GM23338 (cell line): ENCODE results near the gene CENPE. TPM values are rescaled to one million over a fixed set of nuclear protein-coding genes. Genes with fewer than 3 reads are reported as not detected.

Experiments used
- ATAC-seq: fragments of 200-7000 bp; cut with Tn5 transposase; 3 replicates; pipeline ENCODE4 v1.9.1; 2020
- DNase-seq: peaks from one replicate; pipeline ENCODE4 v3.0.0-alpha.2; 2015; ENCODE audit warnings: low spot score
- H2AFZ ChIP-seq: fragments of 200-600 bp; sonication (generic); 2 replicates; pipeline ENCODE4 v1.8.0; 2016; ENCODE audit warnings: antibody characterized with exemption, mild to moderate bottlenecking, moderate library complexity
- H3F3A ChIP-seq: fragments of 200-600 bp; sonication (generic); replicated peaks from 2 replicates; pipeline ENCODE4 v1.8.0; 2017; ENCODE audit warnings: antibody characterized with exemption, mixed run types, low read depth
- H3K27ac ChIP-seq: fragments of 200-600 bp; sonication (generic); 2 replicates; pipeline ENCODE4 v1.6.1; 2016; ENCODE audit warnings: low read depth
- H3K27me3 ChIP-seq: fragments of 200-600 bp; sonication (generic); 2 replicates; pipeline ENCODE4 v1.8.0; 2016; ENCODE audit warnings: mild to moderate bottlenecking, mixed run types, moderate library complexity; ENCODE audit not compliant: insufficient read depth
- H3K36me3 ChIP-seq: fragments of 200-600 bp; sonication (generic); 2 replicates; pipeline ENCODE4 v1.8.0; 2016; ENCODE audit warnings: mild to moderate bottlenecking; ENCODE audit not compliant: insufficient read depth
- H3K4me1 ChIP-seq: fragments of 200-600 bp; sonication (generic); 2 replicates; pipeline ENCODE4 v1.8.0; 2016; ENCODE audit warnings: mild to moderate bottlenecking, moderate library complexity; ENCODE audit not compliant: insufficient read depth
- H3K4me2 ChIP-seq: fragments of 200-600 bp; sonication (generic); 2 replicates; pipeline ENCODE4 v1.7.1; 2017; ENCODE audit warnings: mixed run types
- H3K4me3 ChIP-seq: fragments of 200-600 bp; sonication (generic); 2 replicates; pipeline ENCODE4 v1.6.1; 2016; ENCODE audit warnings: mixed run types
- H3K79me2 ChIP-seq: fragments of 200-600 bp; sonication (generic); replicated peaks from 2 replicates; pipeline ENCODE4 v1.8.0; 2017; ENCODE audit warnings: mild to moderate bottlenecking; ENCODE audit not compliant: insufficient read depth
- H3K9me2 ChIP-seq: fragments of 200-600 bp; sonication (generic); 2 replicates; pipeline ENCODE4 v1.8.0; 2017; ENCODE audit not compliant: insufficient read depth
- H4K20me1 ChIP-seq: fragments of 200-600 bp; sonication (generic); replicated peaks from 2 replicates; pipeline ENCODE4 v1.8.0; 2017; ENCODE audit warnings: mild to moderate bottlenecking; ENCODE audit not compliant: insufficient read depth
- H3K27ac Mint-ChIP-seq: 2 replicates; pipeline ENCODE4 v1.8.0; 2020; ENCODE audit warnings: inconsistent platforms, mild to moderate bottlenecking, moderate library complexity, mixed read lengths
- H3K27me3 Mint-ChIP-seq: 3 replicates; pipeline ENCODE4 v1.8.0; 2022; ENCODE audit warnings: low read depth, mild to moderate bottlenecking, moderate library complexity, mixed read lengths, inconsistent platforms; ENCODE audit not compliant: insufficient read depth, poor library complexity
- H3K36me3 Mint-ChIP-seq: 3 replicates; pipeline ENCODE4 v1.8.0; 2021; ENCODE audit warnings: low read depth, mild to moderate bottlenecking, inconsistent platforms, moderate library complexity, mixed read lengths
- H3K4me1 Mint-ChIP-seq: 3 replicates; pipeline ENCODE4 v1.8.0; 2020; ENCODE audit warnings: mild to moderate bottlenecking, inconsistent platforms, mixed read lengths
- H3K4me3 Mint-ChIP-seq: 3 replicates; pipeline ENCODE4 v1.8.0; 2021; ENCODE audit warnings: moderate library complexity, mild to moderate bottlenecking, inconsistent platforms, mixed read lengths
- H3K9me3 Mint-ChIP-seq: 3 replicates; pipeline ENCODE4 v1.8.0; 2020; ENCODE audit warnings: moderate library complexity, mild to moderate bottlenecking, inconsistent platforms, mixed read lengths
- ETS1 ChIP-seq: IDR thresholded peaks from 2 replicates; pipeline ENCODE4 v1.6.1; 2016; ENCODE audit warnings: antibody characterized with exemption
- EZH2 ChIP-seq: fragments of 200-600 bp; sonication (generic); IDR thresholded peaks from one replicate; pipeline ENCODE4 v1.8.0; 2017; ENCODE audit warnings: antibody characterized with exemption, mild to moderate bottlenecking, low read depth; ENCODE audit not compliant: unreplicated experiment
- EZH2phosphoT487 ChIP-seq: fragments of 200-600 bp; sonication (generic); IDR thresholded peaks from one replicate; pipeline ENCODE4 v1.8.1; 2018; ENCODE audit warnings: antibody characterized with exemption; ENCODE audit not compliant: unreplicated experiment
- JUNB ChIP-seq: IDR thresholded peaks from one replicate; pipeline ENCODE4 v1.6.1; 2016; ENCODE audit warnings: antibody characterized with exemption; ENCODE audit not compliant: unreplicated experiment
- NANOG ChIP-seq: IDR thresholded peaks from 2 replicates; pipeline ENCODE4 v1.6.1; 2016; ENCODE audit warnings: antibody characterized with exemption, borderline replicate concordance
- ZNF114 ChIP-seq: fragments of 250-450 bp; sonication (Bioruptor Pico); IDR thresholded peaks from 2 replicates; pipeline ENCODE4 v1.5.0; 2020; ENCODE audit warnings: mild to moderate bottlenecking, moderate library complexity
- ZNF331 ChIP-seq: fragments of 250-450 bp; sonication (Bioruptor Pico); IDR thresholded peaks from 2 replicates; pipeline ENCODE4 v1.5.0; 2020; ENCODE audit warnings: low read depth, mild to moderate bottlenecking, moderate library complexity
- ZNF462 ChIP-seq: fragments of 250-450 bp; sonication (Bioruptor Pico); IDR thresholded peaks from 2 replicates; pipeline ENCODE4 v1.5.0; 2020; ENCODE audit warnings: mild to moderate bottlenecking, moderate library complexity
- polyA plus RNA-seq: library from polyadenylated mRNA; unstranded; fragments of >200 nt; fragmentation: Nextera tagmentation; extraction: Ambion mirVana; gene quantifications from 2 replicates; pipeline ENCODE4 v1.2.1, GENCODE V29; 2016
- total RNA-seq: library from RNA; depleted of rRNA; stranded (reverse); fragments of >200 nt; shearing (Covaris generic); gene quantifications from 2 replicates; pipeline ENCODE4 v1.2.3, GENCODE V29; 2014

Gene CENPE
- total and polyA plus RNA-seq, 2 experiments from 2014 or later = 42.2 to 46.7 TPM

GRCh38 chr4:103136671-103137445, 61.3 kb downstream of the CENPE start (continued):
- TF ChIP-seq ZNF462 (no peak), ZNF331 (CRISPR knock-in tag) (no peak)

GRCh38 chr4:103129174-103129573, 69.0 kb downstream of the CENPE start:
- Mint-ChIP-seq H3K27ac (no peak overlapping the region), H3K4me3 (no peak overlapping the region), H3K4me1 (no peaks in the 10 kb centered on the region), H3K27me3 (peaks cover 2% of the 10 kb centered on the region), H3K9me3 (no peaks in the 10 kb centered on the region), H3K36me3 (peaks cover 55% of the 10 kb centered on the region)
- Histone ChIP-seq H3K4me3 (no peak overlapping the region), H4K20me1 (no peaks in the 10 kb centered on the region), H3K4me2 (no peak overlapping the region), H3K27ac (no peak overlapping the region), H3K36me3 (peaks cover 13% of the 10 kb centered on the region; the same call in 1 of the 2 replicates), H3K27me3 (no peaks in the 10 kb centered on the region), H3F3A (no peaks in the 10 kb centered on the region), H3K4me1 (no peaks in the 10 kb centered on the region), H3K79me2 (no peaks in the 10 kb centered on the region), H3K9me2 (no peaks in the 10 kb centered on the region), H2AFZ (no peak overlapping the region)
- ATAC-seq (no peak), DNase-seq (no peak)
- TF ChIP-seq ZNF114 (CRISPR knock-in tag) = no peak
- no peak for TF ChIP-seq EZH2
- TF ChIP-seq ETS1 = no peak
- TF ChIP-seq JUNB = no peak
- TF ChIP-seq ZNF331 (CRISPR knock-in tag) = no peak
- TF ChIP-seq EZH2phosphoT487 = no peak
- no peak for TF ChIP-seq ZNF462
- TF ChIP-seq NANOG = no peak
